Endothelial cell of umbilical vein (primary cell): Measurements from ENCODE around the gene FAAP100. TPM values are rescaled to one million over a fixed set of nuclear protein-coding genes. Genes with fewer than 3 reads are reported as not detected.

Experiments
- BruUV-seq: library from RNA; stranded (reverse); fragments of 400-500 nt; replicated peaks from 2 replicates; lab custom pipeline; 2021; lab: Mats Ljungman, UMichigan
- CTCF ChIA-PET: fragments of 300-600, 350-600 bp; sonication (Branson Sonifier 250); formaldehyde crosslinking; loops from one replicate; lab custom pipeline; 2021; ENCODE audit warnings: antibody characterized with exemption, inconsistent platforms; lab: Charles Lee
- POLR2A ChIA-PET: fragments of 300-600, 350-600 bp; sonication (Branson Sonifier 250); formaldehyde crosslinking; loops from one replicate; lab custom pipeline; 2021; ENCODE audit warnings: antibody characterized with exemption, inconsistent platforms; lab: Charles Lee
- DNase-seq: peaks from one replicate; pipeline ENCODE4 v3.0.0-alpha.2; 2011; ENCODE audit warnings: low read depth, low spot score
- FAIRE-seq: peaks from 2 replicates; lab custom pipeline; 2011; peaks lifted over from hg19 to GRCh38; lab: Jason Lieb, UNC
- H2AFZ ChIP-seq: 2 replicates; pipeline ENCODE4 v1.6.0; 2012; ENCODE audit warnings: low read depth, low read length, control low read depth, inconsistent platforms
- H3K27ac ChIP-seq: 2 replicates; pipeline ENCODE4 v1.5.1; 2011; ENCODE audit warnings: low read depth, mild to moderate bottlenecking, control low read depth, low read length, moderate library complexity; ENCODE audit not compliant: insufficient read depth
- H3K27me3 ChIP-seq, 2 experiments: 2 replicates each; pipeline versions ENCODE4 v1.6.0 to v1.6.1; 2011; ENCODE audit warnings: low read length in 2 of 2, mixed read lengths in 1 of 2; ENCODE audit not compliant: control insufficient read depth in 2 of 2, insufficient read depth in 2 of 2
- H3K36me3 ChIP-seq, 2 experiments: 2 replicates in 1 of 2; 3 replicates in 1 of 2; pipeline ENCODE4 v1.5.1; 2011; ENCODE audit warnings: low read length in 2 of 2, mild to moderate bottlenecking in 1 of 2, moderate library complexity in 1 of 2; ENCODE audit not compliant: control insufficient read depth in 2 of 2, insufficient read depth in 2 of 2; ENCODE audit errors: extremely low read depth in 1 of 2
- H3K4me1 ChIP-seq: 3 replicates; pipeline ENCODE4 v1.5.1; 2011; ENCODE audit warnings: mild to moderate bottlenecking, low read length; ENCODE audit not compliant: control insufficient read depth, insufficient read depth; ENCODE audit errors: extremely low read depth
- H3K4me2 ChIP-seq: 2 replicates; pipeline ENCODE4 v1.6.1; 2011; ENCODE audit warnings: low read length, control low read depth, mixed read lengths; ENCODE audit not compliant: insufficient read depth
- H3K4me3 ChIP-seq, 3 experiments: fragments of 200-600 bp in 1 of 3; sonication (generic), shearing (Covaris generic) in 1 of 3; replicated peaks in 1 of 3; 2 replicates each; pipeline ENCODE4 v1.5.1; 2011 to 2016; ENCODE audit warnings: control low read depth in 3 of 3, low read length in 3 of 3, mild to moderate bottlenecking in 2 of 3, inconsistent platforms in 1 of 3, low read depth in 1 of 3, moderate library complexity in 1 of 3; ENCODE audit not compliant: insufficient read depth in 1 of 3
- H3K79me2 ChIP-seq: 2 replicates; pipeline ENCODE4 v1.6.0; 2012; ENCODE audit warnings: low read length, inconsistent platforms; ENCODE audit not compliant: control insufficient read depth, insufficient read depth
- H3K9ac ChIP-seq: replicated peaks from 2 replicates; pipeline ENCODE3; 2011; ENCODE audit warnings: low read length, control low read depth; ENCODE audit not compliant: insufficient read depth; ENCODE audit errors: extremely low read depth
- H3K9me1 ChIP-seq: replicated peaks from 3 replicates; pipeline ENCODE4 v1.6.0; 2011; ENCODE audit warnings: mild to moderate bottlenecking, low read length; ENCODE audit not compliant: control insufficient read depth, insufficient read depth; ENCODE audit errors: extremely low read depth
- H3K9me3 ChIP-seq: replicated peaks from 2 replicates; pipeline ENCODE4 v1.5.1; 2012; ENCODE audit warnings: low read length, inconsistent platforms; ENCODE audit not compliant: control insufficient read depth, insufficient read depth
- H4K20me1 ChIP-seq: replicated peaks from 2 replicates; pipeline ENCODE3; 2011; ENCODE audit warnings: mild to moderate bottlenecking, low read length; ENCODE audit not compliant: control insufficient read depth, insufficient read depth; ENCODE audit errors: extremely low read depth
- EZH2 ChIP-seq: IDR thresholded peaks from 2 replicates; pipeline ENCODE4 v1.6.1; 2012; ENCODE audit warnings: borderline replicate concordance, low read depth, mild to moderate bottlenecking, moderate library complexity, low read length, inconsistent platforms; ENCODE audit not compliant: severe bottlenecking
- FOS ChIP-seq: IDR thresholded peaks from 2 replicates; pipeline ENCODE4 v1.6.1; 2011; ENCODE audit warnings: mild to moderate bottlenecking, low read length, moderate library complexity, borderline replicate concordance; ENCODE audit not compliant: insufficient read depth
- GATA2 ChIP-seq: IDR thresholded peaks from 2 replicates; pipeline ENCODE4 v1.7.0; 2011; ENCODE audit warnings: low read depth, mild to moderate bottlenecking, moderate library complexity, mixed read lengths, low read length; ENCODE audit not compliant: insufficient read length, insufficient read depth
- JUN ChIP-seq: IDR thresholded peaks from 2 replicates; pipeline ENCODE4 v1.6.1; 2011; ENCODE audit warnings: borderline replicate concordance, low read depth; ENCODE audit not compliant: insufficient read length, insufficient read depth
- MYC ChIP-seq: IDR thresholded peaks from one replicate; pipeline ENCODE4 v1.6.1; 2011; ENCODE audit warnings: mild to moderate bottlenecking, low read depth, low read length
- POLR2A ChIP-seq: IDR thresholded peaks from 2 replicates; pipeline ENCODE4 v1.6.1; 2012; ENCODE audit warnings: low read depth, mild to moderate bottlenecking, control low read depth, low read length
- POLR2AphosphoS5 ChIP-seq: IDR thresholded peaks from 2 replicates; pipeline ENCODE4 v1.6.1; 2012; ENCODE audit warnings: low read depth, mild to moderate bottlenecking, control low read depth, low read length, moderate library complexity; ENCODE audit not compliant: insufficient read depth
- dilution Hi-C: fragments of 300-500 bp; cut with MboI; formaldehyde crosslinking; loops from one replicate; pipeline ENCODE4 v1.15.0; 2019; ENCODE audit warnings: low sequenced_read_pairs; ENCODE audit not compliant: extremely low pct_ligation_motif_present
- intact Hi-C: fragments of 100-400 bp; cut with micrococcal nuclease; formaldehyde crosslinking; loops from one replicate; pipeline ENCODE4 v1.10.0; 2022
- polyA plus RNA-seq, 4 experiments: library from polyadenylated mRNA; depleted of rRNA in 3 of 4; stranded (reverse) in 3 of 4; unstranded in 1 of 4; fragments of >200 nt; gene quantifications; 2 replicates each; pipeline versions ENCODE4 v1.2.1 to v1.2.3, GENCODE V29; 2011 to 2012; ENCODE audit warnings: missing spikeins in 1 of 4
- total RNA-seq: library from RNA; stranded (reverse); gene quantifications from 2 replicates; pipeline ENCODE4 v1.2.3, GENCODE V29; 2021
- TF ChIP-seq, protein P1 (sequence below): IDR thresholded peaks from 2 replicates; pipeline ENCODE4 v1.6.1; 2011; ENCODE audit not compliant: insufficient read depth, insufficient read length
- TF ChIP-seq, protein P2 (sequence below), 2 donors: IDR thresholded peaks; 1 replicate in 1 of 2; 2 replicates in 1 of 2; pipeline ENCODE4 v1.5.1; 2011; ENCODE audit warnings: low read length in 2 of 2, mild to moderate bottlenecking in 2 of 2, moderate library complexity in 2 of 2, control low read depth in 1 of 2, inconsistent platforms in 1 of 2, low read depth in 1 of 2; ENCODE audit not compliant: insufficient read depth in 1 of 2; ENCODE audit errors: extremely low read depth in 1 of 2

The FAAP100 gene
- total and polyA plus RNA-seq, 2 donors (not counting 3 experiments of a cell fraction or from before 2014, with no cell fraction given), result 35.4 to 54.3 TPM

DNA sequence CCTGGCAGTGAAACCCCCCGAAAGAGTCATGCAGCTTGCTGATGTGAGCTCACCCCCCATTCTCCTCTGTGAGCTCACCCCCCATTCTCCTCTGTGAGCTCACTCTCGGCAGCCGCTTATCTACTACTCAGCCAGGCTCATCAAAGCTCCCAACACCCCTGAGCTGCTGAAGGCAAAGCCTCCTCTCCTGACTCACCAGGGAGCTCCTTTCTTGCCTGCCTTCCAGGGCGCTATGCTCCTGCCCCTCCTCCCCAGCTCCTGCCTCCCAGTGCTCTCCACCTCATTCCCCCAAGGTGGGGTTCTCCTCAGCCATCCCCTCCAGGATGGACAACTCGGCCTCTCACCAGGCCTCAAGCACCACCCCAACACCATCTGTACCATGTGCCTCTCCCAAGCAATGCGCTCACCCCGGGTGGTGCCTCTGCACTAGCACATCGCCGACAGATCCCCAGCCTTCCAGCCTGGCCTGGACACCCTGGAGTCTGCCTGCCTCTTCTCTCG lies 27.7 kb upstream of the FAAP100 start:
- POLR2A ChIA-PET, result interaction anchor here (1.0 to 1.4 kb wide), 2 partner anchors 13 to 25 kb away, joined by 3 to 4 read pairs; no protein-coding TSS in a partner anchor
- H3K27ac ChIP-seq, result no peak overlapping the region
- DNase-seq (no peak), FAIRE-seq (no peak)
- H4K20me1 ChIP-seq, result no peaks in the 10 kb centered on the region
- H3K4me2 ChIP-seq, result no peak overlapping the region
- H2AFZ ChIP-seq, result no peak overlapping the region
- no peak overlapping the region for H3K4me3 ChIP-seq
- intact Hi-C loops, result no loop called here
- dilution Hi-C loops, result no loop called here
- TF ChIP-seq, protein P1, sequence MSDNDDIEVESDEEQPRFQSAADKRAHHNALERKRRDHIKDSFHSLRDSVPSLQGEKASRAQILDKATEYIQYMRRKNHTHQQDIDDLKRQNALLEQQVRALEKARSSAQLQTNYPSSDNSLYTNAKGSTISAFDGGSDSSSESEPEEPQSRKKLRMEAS, result no peak
- no peak for TF ChIP-seq MYC
- no peak for TF ChIP-seq FOS
- TF ChIP-seq GATA2, result no peak
- BruUV-seq, result no TSS peak
- H3K36me3 ChIP-seq, result peaks cover 10 to 21% of the 10 kb centered on the region in 2 experiments
- H3K9me3 ChIP-seq, result no peaks in the 10 kb centered on the region
- H3K9ac ChIP-seq, result no peak overlapping the region
- peaks cover 38% of the 10 kb centered on the region for H3K79me2 ChIP-seq
- peaks cover 49% of the 10 kb centered on the region for H3K4me1 ChIP-seq
- no peaks in the 10 kb centered on the region for H3K9me1 ChIP-seq
- no peaks in the 10 kb centered on the region for H3K27me3 ChIP-seq
- CTCF ChIA-PET, result interaction anchor here (1.1 to 1.4 kb wide), 6 partner anchors 9 to 123 kb away, joined by 3 to 5 read pairs (median 3); partner anchors contain the start of gene MRPL12

DNA sequence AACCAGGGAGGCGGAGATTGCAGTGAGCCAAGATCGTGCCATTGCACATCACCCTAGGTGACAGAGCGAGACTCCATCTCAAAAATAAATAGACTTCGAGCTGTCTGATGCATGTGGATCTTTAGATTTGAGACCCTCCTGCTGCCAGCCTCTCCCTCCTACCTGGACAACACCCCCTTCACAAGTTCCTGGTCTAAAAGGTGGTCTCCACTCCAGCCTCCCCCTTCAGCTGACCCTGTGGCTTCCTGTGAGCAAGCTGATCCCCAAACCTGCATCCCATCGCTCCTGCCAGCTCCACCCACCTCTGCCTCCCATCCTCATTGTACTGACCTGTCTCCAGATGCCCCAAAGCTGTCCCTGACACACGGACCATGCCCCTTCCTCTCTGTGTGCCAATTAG lies 27.1 kb upstream of the FAAP100 start:
- POLR2A ChIA-PET, result interaction anchor here (0.6 to 1.4 kb wide), 3 partner anchors 12 to 184 kb away, joined by 3 to 4 read pairs (median 4); partner anchors contain the start of gene BAHCC1
- H3K9me3 ChIP-seq, result no peaks in the 10 kb centered on the region

More for the DNA sequence above, 27.1 kb upstream of the FAAP100 start:
- DNase-seq (no peak), FAIRE-seq (no peak)
- dilution Hi-C loops (no loop called here), intact Hi-C loops (no loop called here)
- Histone ChIP-seq H3K4me2 (no peak overlapping the region), H3K4me3 (no peak overlapping the region), H3K36me3 (peaks cover 12 to 24% of the 10 kb centered on the region in 2 experiments), H3K79me2 (peaks cover 43% of the 10 kb centered on the region), H3K4me1 (peaks cover 44% of the 10 kb centered on the region), H3K27ac (no peak overlapping the region), H3K9me1 (no peaks in the 10 kb centered on the region), H2AFZ (no peak overlapping the region), H3K9ac (no peak overlapping the region), H4K20me1 (no peaks in the 10 kb centered on the region), H3K27me3 (no peaks in the 10 kb centered on the region)
- TF ChIP-seq GATA2 (no peak), POLR2A (no peak), MYC (no peak), FOS (no peak), EZH2 (no peak), JUN (no peak), POLR2AphosphoS5 (no peak)
- TF ChIP-seq, protein P2, sequence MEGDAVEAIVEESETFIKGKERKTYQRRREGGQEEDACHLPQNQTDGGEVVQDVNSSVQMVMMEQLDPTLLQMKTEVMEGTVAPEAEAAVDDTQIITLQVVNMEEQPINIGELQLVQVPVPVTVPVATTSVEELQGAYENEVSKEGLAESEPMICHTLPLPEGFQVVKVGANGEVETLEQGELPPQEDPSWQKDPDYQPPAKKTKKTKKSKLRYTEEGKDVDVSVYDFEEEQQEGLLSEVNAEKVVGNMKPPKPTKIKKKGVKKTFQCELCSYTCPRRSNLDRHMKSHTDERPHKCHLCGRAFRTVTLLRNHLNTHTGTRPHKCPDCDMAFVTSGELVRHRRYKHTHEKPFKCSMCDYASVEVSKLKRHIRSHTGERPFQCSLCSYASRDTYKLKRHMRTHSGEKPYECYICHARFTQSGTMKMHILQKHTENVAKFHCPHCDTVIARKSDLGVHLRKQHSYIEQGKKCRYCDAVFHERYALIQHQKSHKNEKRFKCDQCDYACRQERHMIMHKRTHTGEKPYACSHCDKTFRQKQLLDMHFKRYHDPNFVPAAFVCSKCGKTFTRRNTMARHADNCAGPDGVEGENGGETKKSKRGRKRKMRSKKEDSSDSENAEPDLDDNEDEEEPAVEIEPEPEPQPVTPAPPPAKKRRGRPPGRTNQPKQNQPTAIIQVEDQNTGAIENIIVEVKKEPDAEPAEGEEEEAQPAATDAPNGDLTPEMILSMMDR (IDR thresholded peaks at IDR 0.05; ENCODE audit: extremely low read depth in 1 of 2, insufficient read depth in 1 of 2, low read depth in 1 of 2, low read length in 2 of 2), result no peak
- TF ChIP-seq, protein P1, result no peak
- no TSS peak for BruUV-seq
- CTCF ChIA-PET, result interaction anchor here (0.7 to 1.4 kb wide), 7 partner anchors 9 to 124 kb away, joined by 3 to 5 read pairs (median 3); partner anchors contain the start of gene MRPL12
